ENCODE measurements around the gene PTPRCAP.

PTPRCAP gene

GRCh38 chr11:67423891-67424613 lies 13.4 kb downstream of the PTPRCAP start:
- DNase-seq (ENCODE audit: low read depth, low spot score) = no peak

- DNase-seq (ENCODE audit: low read depth, low spot score) = no peak
Observed at GRCh38 chr11:67423466-67423865, 14.0 kb downstream of the PTPRCAP start.

- DNase-seq (ENCODE audit: low read depth, low spot score) = no peak
Observed at GRCh38 chr11:67422891-67423290, 14.6 kb downstream of the PTPRCAP start.

GRCh38 chr11:67421430-67422031 lies 16.0 kb downstream of the PTPRCAP start:
- DNase-seq (ENCODE audit: low read depth, low spot score) = no peak

GRCh38 chr11:67420646-67421429 lies 16.6 kb downstream of the PTPRCAP start:
- no peak for DNase-seq (ENCODE audit: low read depth, low spot score)

GRCh38 chr11:67420147-67420645 lies 17.3 kb downstream of the PTPRCAP start:
- DNase-seq (ENCODE audit: low read depth, low spot score) = no peak

- no peak for DNase-seq (ENCODE audit: low read depth, low spot score)
Observed at GRCh38 chr11:67419325-67420049, 18.0 kb downstream of the PTPRCAP start.

GRCh38 chr11:67418476-67419281 lies 18.8 kb downstream of the PTPRCAP start:
- no peak for DNase-seq (ENCODE audit: low read depth, low spot score)

- DNase-seq (ENCODE audit: low read depth, low spot score) = no peak
Observed at GRCh38 chr11:67417425-67417824, 20.1 kb downstream of the PTPRCAP start.

GRCh38 chr11:67416416-67417335 lies 20.8 kb downstream of the PTPRCAP start:
- no peak for DNase-seq (ENCODE audit: low read depth, low spot score)

GRCh38 chr11:67415501-67416304 lies 21.8 kb downstream of the PTPRCAP start, which contains the start of gene CARNS1:
Gene CARNS1 (plus strand): TSS chr11:67415678. CDS start chr11:67416200, 522 bp downstream.
- DNase-seq (ENCODE audit: low read depth, low spot score) = no peak

GRCh38 chr11:67413266-67413849 lies 24.1 kb downstream of the PTPRCAP start:
- no peak for DNase-seq (ENCODE audit: low read depth, low spot score)

- no peak for DNase-seq (ENCODE audit: low read depth, low spot score)
Observed at GRCh38 chr11:67412495-67413179, 24.8 kb downstream of the PTPRCAP start.

- DNase-seq (ENCODE audit: low read depth, low spot score) = no peak
Observed at GRCh38 chr11:67411785-67412152, 25.7 kb downstream of the PTPRCAP start.

- DNase-seq (ENCODE audit: low read depth, low spot score) = no peak
Observed at GRCh38 chr11:67410984-67411784, 26.3 kb downstream of the PTPRCAP start.

- no peak for DNase-seq (ENCODE audit: low read depth, low spot score)
Observed at GRCh38 chr11:67410369-67410831, 27.1 kb downstream of the PTPRCAP start.

GRCh38 chr11:67409781-67410368 lies 27.6 kb downstream of the PTPRCAP start:
- DNase-seq (ENCODE audit: low read depth, low spot score) = no peak
